GM12891 (cell line): ENCODE data around the gene ASTN2.

ENCODE experiments used
- PAX5 ChIP-seq: IDR thresholded peaks from 2 replicates; pipeline ENCODE4 v1.6.1; 2011; ENCODE audit warnings: low read length, moderate library complexity, mild to moderate bottlenecking; ENCODE audit not compliant: insufficient read depth, severe bottlenecking
- POLR2A ChIP-seq: IDR thresholded peaks from 2 replicates; pipeline ENCODE4 v1.6.1; 2011; ENCODE audit warnings: low read depth, low read length, control low read depth
- POLR2AphosphoS5 ChIP-seq: IDR thresholded peaks from 2 replicates; pipeline ENCODE4 v1.6.1; 2011; ENCODE audit warnings: low read depth, low read length, control low read depth
- SPI1 ChIP-seq: IDR thresholded peaks from 2 replicates; pipeline ENCODE4 v1.6.1; 2011; ENCODE audit warnings: low read depth, low read length, control low read depth

- TF ChIP-seq POLR2A = no peak
- TF ChIP-seq SPI1 = no peak
- TF ChIP-seq POLR2AphosphoS5 = no peak
- TF ChIP-seq PAX5 = no peak
These were observed 147.9 kb downstream of the ASTN2 start for GRCh38 chr9:117266855-117267497.
